Activated T-cell treated with anti-CD3 and anti-CD28 coated beads, Interleukin-2, amount 50 U/mL, for 1 hour (primary cell): ENCODE results near the gene ROBO1.
"Not testable (repeated sequence)": the region's sequence is repeated elsewhere in the genome, so short reads cannot be mapped to it uniquely, and the experiment has no call there.

ENCODE experiments used
- DNase-seq: peaks from one replicate; pipeline ENCODE4 v3.0.0-alpha.2; 2020

ROBO1 gene

GRCh38 chr3:79767905-79768267, at the start of gene ROBO1:
Gene ROBO1, minus strand, starts transcription at chr3:79767998.
- no peak for DNase-seq

- DNase-seq, result no peak
These were observed 49.4 kb upstream of the ROBO1 start for GRCh38 chr3:79817224-79817623.

- no peak for DNase-seq
These were observed 47.7 kb upstream of the ROBO1 start for GRCh38 chr3:79815478-79815877.

GRCh38 chr3:79810581-79810980, 42.8 kb upstream of the ROBO1 start:
- DNase-seq, result no peak

- no peak for DNase-seq
These were observed 42.3 kb upstream of the ROBO1 start for GRCh38 chr3:79810092-79810491.

GRCh38 chr3:79809106-79809505, 41.3 kb upstream of the ROBO1 start:
- no peak for DNase-seq

- no peak for DNase-seq
These were observed 40.7 kb upstream of the ROBO1 start for GRCh38 chr3:79808515-79808914.

- not testable (repeated sequence) for DNase-seq
These were observed 22.4 kb upstream of the ROBO1 start for GRCh38 chr3:79790177-79790576.

- DNase-seq, result no peak
These were observed 5.5 kb upstream of the ROBO1 start for GRCh38 chr3:79773291-79773690.

- DNase-seq, result no peak
These were observed 1.4 kb upstream of the ROBO1 start for GRCh38 chr3:79769229-79769628.

- no peak for DNase-seq
These were observed 449 bp downstream of the ROBO1 start for GRCh38 chr3:79767194-79767904.

GRCh38 chr3:79766496-79767193, 1.2 kb downstream of the ROBO1 start:
- DNase-seq, result no peak

GRCh38 chr3:79765911-79766310, 1.9 kb downstream of the ROBO1 start:
- no peak for DNase-seq

- no peak for DNase-seq
These were observed 6.4 kb downstream of the ROBO1 start for GRCh38 chr3:79761441-79761840.

GRCh38 chr3:79751703-79752102, 16.1 kb downstream of the ROBO1 start:
- no peak for DNase-seq

- no peak for DNase-seq
These were observed 30.3 kb downstream of the ROBO1 start for GRCh38 chr3:79737530-79737929.

- DNase-seq, result no peak
These were observed 38.7 kb downstream of the ROBO1 start for GRCh38 chr3:79729096-79729495.

GRCh38 chr3:79726786-79727185, 41.0 kb downstream of the ROBO1 start:
- no peak for DNase-seq

- DNase-seq, result no peak
These were observed 43.6 kb downstream of the ROBO1 start for GRCh38 chr3:79724206-79724605.

GRCh38 chr3:79690072-79690471, 77.7 kb downstream of the ROBO1 start:
- DNase-seq, result no peak

GRCh38 chr3:79685108-79685507, 82.7 kb downstream of the ROBO1 start:
- DNase-seq, result no peak

GRCh38 chr3:79684041-79684440, 83.8 kb downstream of the ROBO1 start:
- DNase-seq, result no peak

- no peak for DNase-seq
These were observed 95.1 kb downstream of the ROBO1 start for GRCh38 chr3:79672731-79673130.

GRCh38 chr3:79672075-79672474, 95.7 kb downstream of the ROBO1 start:
- DNase-seq, result no peak

- DNase-seq, result no peak
These were observed 97.6 kb downstream of the ROBO1 start for GRCh38 chr3:79670178-79670577.
